HepG2 (cell line): ENCODE data around the gene HK2. TPM values are rescaled to one million over a fixed set of nuclear protein-coding genes. Genes with fewer than 3 reads are reported as not detected.

Experiments used
- ATAC-seq: fragments of 200-7000 bp; cut with Tn5 transposase; 3 replicates; pipeline ENCODE4 v1.9.1; 2020; ENCODE audit warnings: mild to moderate bottlenecking, moderate library complexity
- BruUV-seq: library from RNA; stranded (reverse); fragments of 400-500 nt; replicated peaks from 2 replicates; lab custom pipeline; 2021; lab: Mats Ljungman, UMichigan
- CTCF ChIA-PET: fragments of 300-600 bp; formaldehyde crosslinking; extraction: SDS; loops from one replicate; lab custom pipeline; 2021; ENCODE audit warnings: low total read pairs, inconsistent platforms, low intra/inter-chr PET ratio; lab: Yijun Ruan, JAX
- POLR2A ChIA-PET: fragments of 350-600 bp; sonication (Branson Sonifier 250); formaldehyde crosslinking; loops from one replicate; lab custom pipeline; 2020; ENCODE audit warnings: antibody characterized with exemption, inconsistent platforms; lab: Yijun Ruan, JAX
- DNase-seq: peaks from one replicate; pipeline ENCODE4 v3.0.0-alpha.2; 2015; ENCODE audit warnings: low spot score
- FAIRE-seq: peaks from 3 replicates; lab custom pipeline; 2011; peaks lifted over from hg19 to GRCh38; lab: Jason Lieb, UNC
- H2AFZ ChIP-seq: one replicate; pipeline ENCODE4 v1.6.1; 2011; ENCODE audit warnings: low read length, inconsistent platforms
- H3K27ac ChIP-seq: fragments of 300-600 bp; 3 replicates; pipeline ENCODE4 v1.8.0; 2011; ENCODE audit warnings: mixed run types, mild to moderate bottlenecking, mixed read lengths, low read length, inconsistent platforms; ENCODE audit not compliant: insufficient read depth; ENCODE audit errors: extremely low read length
- H3K27me3 ChIP-seq, 2 experiments: fragments of 200-600 bp in 1 of 2; 2 replicates in 1 of 2; 3 replicates in 1 of 2; pipeline versions ENCODE4 v1.6.0 to v1.8.0; 2011; ENCODE audit warnings: low read length in 2 of 2, mild to moderate bottlenecking in 2 of 2, moderate library complexity in 2 of 2, inconsistent platforms in 1 of 2; ENCODE audit not compliant: insufficient read depth in 2 of 2, control insufficient read depth in 1 of 2
- H3K36me3 ChIP-seq, 2 experiments: fragments of 200-600 bp in 1 of 2; replicated peaks in 1 of 2; 2 replicates in 1 of 2; 3 replicates in 1 of 2; pipeline versions ENCODE4 v1.5.1 to v1.8.0; 2011; ENCODE audit warnings: low read length in 2 of 2, inconsistent platforms in 1 of 2; ENCODE audit not compliant: insufficient read depth in 2 of 2, control insufficient read depth in 1 of 2
- H3K4me1 ChIP-seq: 2 replicates; pipeline ENCODE4 v1.5.1; 2012; ENCODE audit warnings: low read length, inconsistent platforms; ENCODE audit not compliant: insufficient read depth
- H3K4me2 ChIP-seq: 2 replicates; pipeline ENCODE4 v1.6.0; 2011; ENCODE audit warnings: low read depth, low read length, inconsistent platforms
- H3K4me3 ChIP-seq, 3 experiments: fragments of 200-600 bp in 1 of 3; sonication (generic), shearing (Covaris generic) in 1 of 3; replicated peaks in 1 of 3; 2 replicates each; pipeline ENCODE4 v1.5.1; 2011 to 2016; ENCODE audit warnings: low read length in 3 of 3, inconsistent platforms in 2 of 3, low read depth in 2 of 3, mild to moderate bottlenecking in 2 of 3, control low read depth in 1 of 3, mixed read lengths in 1 of 3; ENCODE audit not compliant: insufficient read depth in 1 of 3
- H3K79me2 ChIP-seq: one replicate; pipeline ENCODE4 v1.6.1; 2011; ENCODE audit warnings: low read length, inconsistent platforms; ENCODE audit not compliant: insufficient read depth
- H3K9ac ChIP-seq: 2 replicates; pipeline ENCODE4 v1.6.0; 2011; ENCODE audit warnings: mild to moderate bottlenecking, low read depth, low read length, inconsistent platforms; ENCODE audit not compliant: insufficient read depth
- H3K9me3 ChIP-seq: 2 replicates; pipeline ENCODE4 v1.5.1; 2012; ENCODE audit warnings: mild to moderate bottlenecking, low read length
- H4K20me1 ChIP-seq: 2 replicates; pipeline ENCODE4 v1.6.0; 2011; ENCODE audit warnings: inconsistent platforms, mild to moderate bottlenecking, low read length, moderate library complexity; ENCODE audit not compliant: insufficient read depth
- MED1 ChIP-seq: sonication (generic); formaldehyde crosslinking; IDR thresholded peaks from 2 replicates; pipeline ENCODE4 v1.4.0; 2020; ENCODE audit warnings: missing genetic modification reagents
- PAXIP1 ChIP-seq: sonication (generic); formaldehyde crosslinking; conservative IDR thresholded peaks from 2 replicates; pipeline ENCODE4 v1.4.0; 2020; ENCODE audit warnings: mild to moderate bottlenecking, missing genetic modification reagents, moderate library complexity
- SOX13 ChIP-seq, 3 experiments: fragments of 450-650 bp in 1 of 3; sonication (generic) in 1 of 3; formaldehyde crosslinking in 1 of 3; IDR thresholded peaks in 2 of 3; conservative IDR thresholded peaks in 1 of 3; 2 replicates each; pipeline versions ENCODE4 v1.5.0 to v1.6.1; 2016 to 2020; ENCODE audit warnings: antibody characterized with exemption in 1 of 3, mild to moderate bottlenecking in 1 of 3, missing compliant biosample characterization in 1 of 3, missing genetic modification reagents in 1 of 3, moderate library complexity in 1 of 3
- THAP11 ChIP-seq: IDR thresholded peaks from 2 replicates; pipeline ENCODE4 v1.6.1; 2016; ENCODE audit warnings: missing biosample characterization, missing genetic modification reagents
- UBTF ChIP-seq: sonication (generic); formaldehyde crosslinking; IDR thresholded peaks from 2 replicates; pipeline ENCODE4 v1.4.0; 2020; ENCODE audit warnings: mild to moderate bottlenecking, missing genetic modification reagents
- ZBTB7A ChIP-seq: sonication (generic); formaldehyde crosslinking; IDR thresholded peaks from 2 replicates; pipeline ENCODE4 v1.8.0; 2022; ENCODE audit warnings: mild to moderate bottlenecking, missing genetic modification reagents
- ZNF558 ChIP-seq: sonication (generic); formaldehyde crosslinking; IDR thresholded peaks from 2 replicates; pipeline ENCODE4 v1.9.0; 2022; ENCODE audit warnings: mild to moderate bottlenecking, missing genetic modification reagents, borderline replicate concordance
- WGBS: methylation state at CpG from one replicate; pipeline ENCODE4 v1.1.6; 2017; ENCODE audit warnings: low lambda C conversion rate; 5-methylcytosine and 5-hydroxymethylcytosine counted together
- in situ Hi-C: cut with HindIII; loops from 2 replicates; pipeline ENCODE4 v1.10.0; 2017; ENCODE audit warnings: low pct_unique_long_range_greater_than_20kb; ENCODE audit not compliant: extremely low pct_ligation_motif_present
- intact Hi-C: fragments of 100-400 bp; cut with micrococcal nuclease; formaldehyde crosslinking; loops from one replicate; pipeline ENCODE4 v1.10.0; 2022; ENCODE audit not compliant: unreplicated experiment
- polyA plus RNA-seq, 8 experiments: library from polyadenylated mRNA; depleted of rRNA in 3 of 8; stranded (reverse) in 7 of 8; unstranded in 1 of 8; fragments of >200 nt; fragmentation: Illumina TruSeq in 4 of 8; extraction: Trizol in 4 of 8; gene quantifications; 2 replicates each; pipeline versions ENCODE4 v1.2.1 to v1.2.3, GENCODE V29; 2011 to 2016; ENCODE audit warnings: low read depth in 4 of 8, missing spikeins in 1 of 8, mixed read lengths in 1 of 8; ENCODE audit not compliant: insufficient read depth in 1 of 8
- total RNA-seq, 5 experiments: library from RNA; depleted of rRNA; stranded (reverse); fragments of >200 nt; fragmentation: Illumina TruSeq; extraction: Trizol; gene quantifications; 2 replicates each; pipeline ENCODE4 v1.2.3, GENCODE V29; 2016; ENCODE audit warnings: low read depth in 1 of 5

Gene HK2
- total and polyA plus RNA-seq, 2 of the 13 experiments (the other 11 are each of a cell fraction or from before 2014, with no cell fraction given): 13.2 to 101 TPM

GRCh38 chr2:74835831-74836674 lies 2.1 kb downstream of the HK2 start (continued):
- TF ChIP-seq SOX13 (IDR thresholded peaks at IDR 0.05) (no peak), SOX13 (CRISPR knock-in tag; conservative IDR thresholded peaks at IDR 0.05 in 1 of 2, IDR thresholded peaks at IDR 0.05 in 1 of 2) (peak in 1 of 2 experiments; percentile 12; a peak in 1 of 4 replicates), MED1 (CRISPR knock-in tag) (peak; percentile 56; the same call in 1 of the 2 replicates)

GRCh38 chr2:74836675-74837401 lies 2.9 kb downstream of the HK2 start:
- FAIRE-seq: no peak
- Histone ChIP-seq H4K20me1 (peaks cover 47% of the 10 kb centered on the region), H3K9me3 (no peaks in the 10 kb centered on the region), H3K27me3 (no peaks in the 10 kb centered on the region; a peak in 1 of 5 replicates), H3K36me3 (peaks cover 11 to 21% of the 10 kb centered on the region in 2 experiments; a peak in 4 of 5 replicates), H3K27ac (peak overlapping the region; percentile 0), H3K4me1 (peaks cover 71% of the 10 kb centered on the region), H3K4me2 (peak overlapping the region; percentile 88), H2AFZ (no peak overlapping the region), H3K79me2 (peaks cover 75% of the 10 kb centered on the region), H3K4me3 (peak overlapping the region; percentile 87 to 99 (median 97)), H3K9ac (peak overlapping the region; percentile 83)
- ATAC-seq: no peak
- ChIA-PET POLR2A (interaction anchor here (0.7 to 5.0 kb wide), 8 partner anchors 11 to 121 kb away, joined by 3 to 30 read pairs (median 6); no protein-coding TSS in a partner anchor), CTCF (interaction anchor here (0.9 to 2.4 kb wide), 4 partner anchors 39 to 147 kb away, joined by 3 to 12 read pairs (median 8); no protein-coding TSS in a partner anchor)
- BruUV-seq: no TSS peak
- 59% methylated on average over 7 of the region's 9 CpGs for WGBS
- intact Hi-C loops (loop anchor here (1.0 to 2.0 kb wide), 3 partner anchors 20 to 73 kb away; no protein-coding TSS in a partner anchor), in situ Hi-C loops (loop anchor here (5.0 kb wide), 1 partner anchor 75 kb away; no protein-coding TSS in a partner anchor)
- no peak for DNase-seq
- no peak for TF ChIP-seq PAXIP1
- TF ChIP-seq ZBTB7A (CRISPR knock-in tag): no peak
- TF ChIP-seq ZNF558 (CRISPR knock-in tag): no peak
- TF ChIP-seq THAP11 (CRISPR knock-in tag): no peak
- peak; percentile 15; the same call in 1 of the 2 replicates for TF ChIP-seq UBTF
